ENCODE results near the gene XAB2.

Gene XAB2

GRCh38 chr19:7639863-7640348 is 10.6 kb upstream of the XAB2 start:
- DNase-seq (ENCODE audit: low read depth) = no peak
- no peak for TF ChIP-seq CTCF (IDR thresholded peaks at IDR 0.05; ENCODE audit: insufficient read depth, low read depth, low read length, missing control alignments)
- H3K4me3 ChIP-seq (ENCODE audit: low read length) = no peak overlapping the region

- no peak for TF ChIP-seq CTCF (IDR thresholded peaks at IDR 0.05; ENCODE audit: insufficient read depth, low read depth, low read length, missing control alignments)
- no peak for DNase-seq (ENCODE audit: low read depth)
- H3K4me3 ChIP-seq (ENCODE audit: low read length) = no peak overlapping the region
These were observed 9.6 kb upstream of the XAB2 start for GRCh38 chr19:7638802-7639465.

GRCh38 chr19:7637374-7638256 is 8.3 kb upstream of the XAB2 start:
- peak; percentile 17 for DNase-seq (ENCODE audit: low read depth)
- TF ChIP-seq CTCF (IDR thresholded peaks at IDR 0.05; ENCODE audit: insufficient read depth, low read depth, low read length, missing control alignments) = no peak
- peak overlapping the region; percentile 87 for H3K4me3 ChIP-seq (ENCODE audit: low read length)

GRCh38 chr19:7636691-7637373 is 7.5 kb upstream of the XAB2 start, which contains the start of gene STXBP2:
STXBP2 (plus strand) TSS chr19:7637110; CDS start chr19:7637150, 40 bp downstream.
- DNase-seq (ENCODE audit: low read depth) = peak; percentile 84
- peak within 1 kb of the TSS; percentile 87 for H3K4me3 ChIP-seq (ENCODE audit: low read length)

GRCh38 chr19:7636317-7636690 is 7.0 kb upstream of the XAB2 start:
- H3K4me3 ChIP-seq (ENCODE audit: low read length) = peak overlapping the region; percentile 27

More at GRCh38 chr19:7636691-7637373, 7.5 kb upstream of the XAB2 start, which contains the start of gene STXBP2:
- peak; percentile 21 for TF ChIP-seq CTCF (IDR thresholded peaks at IDR 0.05; ENCODE audit: insufficient read depth, low read depth, low read length, missing control alignments)

More at GRCh38 chr19:7636317-7636690, 7.0 kb upstream of the XAB2 start:
- TF ChIP-seq CTCF (IDR thresholded peaks at IDR 0.05; ENCODE audit: insufficient read depth, low read depth, low read length, missing control alignments) = no peak
- no peak for DNase-seq (ENCODE audit: low read depth)

Measured in epithelial cell of esophagus (primary cell).